ENCODE measurements around the gene SERTAD2.
A peak's percentile ranks its signal among the peaks of the same experiment; 100 is the strongest.

SERTAD2 gene

DNA sequence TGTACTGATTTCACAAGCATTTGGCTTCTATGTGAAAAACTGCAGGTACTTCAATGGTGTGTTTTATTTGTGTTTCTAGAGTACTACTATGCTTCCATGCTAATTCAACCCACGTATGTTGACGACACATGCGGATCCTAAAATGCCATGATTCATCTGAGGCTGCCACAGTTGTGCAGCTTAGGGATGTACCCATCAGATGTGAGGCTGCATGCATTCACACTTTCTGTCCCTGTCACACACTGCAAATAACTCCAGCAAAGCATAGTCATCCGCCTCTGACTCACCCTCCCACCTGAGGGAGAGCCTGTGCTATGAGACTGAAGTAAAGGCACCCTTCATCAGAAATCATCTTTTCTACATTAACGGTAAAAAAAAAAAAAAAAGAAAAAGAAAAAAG is 22.1 kb upstream of the SERTAD2 start:
- no peak for DNase-seq (ENCODE audit: low read depth in 2 of 2)

DNA sequence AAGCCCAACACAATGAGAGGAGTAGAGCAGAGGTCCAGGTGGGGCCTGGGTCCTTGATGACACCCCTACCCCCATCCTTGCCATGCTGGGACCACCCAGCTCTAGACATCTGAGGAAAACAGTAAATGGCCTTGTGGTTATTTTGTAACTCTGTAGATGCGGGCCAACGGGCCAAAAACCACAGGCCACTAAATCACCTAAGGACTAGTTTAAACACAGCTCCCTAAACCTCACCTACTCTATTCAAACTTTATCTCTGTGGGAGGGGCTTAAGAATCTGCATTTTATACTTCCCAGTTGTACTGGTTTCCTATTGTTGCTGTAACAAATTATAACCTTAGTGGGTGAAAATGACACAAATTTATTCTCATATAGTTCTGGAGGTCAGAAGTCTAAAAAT is 19.0 kb upstream of the SERTAD2 start:
- no peak for DNase-seq (ENCODE audit: low read depth in 2 of 2)

DNA sequence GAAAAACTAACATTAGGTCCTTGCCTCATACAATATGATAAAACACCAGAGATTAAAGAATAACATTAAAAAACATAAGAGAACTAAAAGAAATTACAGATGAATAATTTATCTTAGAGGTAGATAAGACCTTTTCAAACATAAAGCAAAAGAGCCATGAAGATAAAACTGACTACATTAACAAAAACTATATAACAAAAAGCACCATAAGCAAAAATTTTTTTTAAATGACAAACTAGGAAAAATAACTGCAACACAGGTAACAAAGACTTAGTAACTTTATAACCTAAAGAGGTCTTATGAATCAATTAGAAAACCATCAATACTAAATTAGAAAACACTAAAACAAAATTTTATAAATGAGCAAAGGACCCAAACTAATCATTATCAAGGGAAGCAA is 16.3 kb upstream of the SERTAD2 start:
- no peak for DNase-seq (ENCODE audit: low read depth in 2 of 2)

DNA sequence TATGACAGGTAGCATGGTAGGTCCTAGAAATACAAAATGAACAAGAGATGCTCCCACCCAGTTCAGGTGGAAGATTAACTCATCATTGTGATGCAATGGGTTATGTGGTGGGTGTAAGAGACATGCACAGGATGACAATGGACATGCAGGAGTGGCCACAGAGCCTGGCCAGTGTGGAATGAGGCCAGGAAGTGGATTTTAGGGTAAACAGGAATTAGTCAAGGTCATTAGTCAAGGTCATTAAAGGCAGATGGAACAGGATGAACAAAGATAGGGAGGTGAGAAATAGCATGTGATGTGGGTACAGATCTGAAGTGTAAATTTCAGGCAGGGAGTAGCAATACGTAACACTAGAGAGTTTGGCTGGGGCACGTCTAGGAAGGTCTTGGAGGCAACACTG is 15.6 kb upstream of the SERTAD2 start:
- DNase-seq (ENCODE audit: low read depth in 2 of 2), result no peak

DNA sequence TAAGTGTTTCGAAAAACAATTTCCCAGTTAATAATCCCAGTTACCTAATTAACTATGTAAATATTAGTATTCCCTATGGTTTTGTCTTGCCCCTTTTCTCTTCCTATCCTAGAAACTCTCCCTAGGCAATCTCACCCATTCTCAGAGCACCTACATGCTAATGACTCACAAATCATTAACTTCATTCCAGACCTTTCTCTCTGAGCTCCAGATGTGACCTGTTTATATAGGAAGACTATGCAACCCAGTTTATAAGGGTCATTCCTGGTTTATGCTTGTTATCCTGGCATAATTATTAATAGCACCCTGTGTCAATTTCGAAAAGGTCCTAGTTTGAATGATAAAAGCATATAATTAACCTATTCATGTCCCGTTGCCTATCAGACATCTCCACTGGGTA is 14.8 kb upstream of the SERTAD2 start:
- DNase-seq (ENCODE audit: low read depth in 2 of 2), result no peak

DNA sequence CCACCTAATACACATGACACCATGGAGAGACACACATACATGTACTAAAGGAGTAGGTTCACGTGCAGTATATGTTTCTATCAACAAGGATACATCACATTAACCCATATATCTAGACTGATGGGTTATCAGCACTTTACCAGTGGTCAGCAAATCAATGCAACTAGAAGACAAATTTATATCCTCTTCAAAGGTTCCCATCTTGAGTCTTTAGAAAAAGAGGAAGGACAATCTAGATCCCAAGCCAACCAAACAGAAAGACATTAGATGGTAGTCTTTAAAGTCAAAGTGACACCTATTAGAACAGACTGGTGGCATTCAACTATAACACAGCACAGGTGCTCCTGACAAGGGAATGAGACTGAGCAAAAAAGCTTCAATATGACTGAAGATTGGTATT is 13.8 kb upstream of the SERTAD2 start:
- no peak for DNase-seq (ENCODE audit: low read depth in 2 of 2)

DNA sequence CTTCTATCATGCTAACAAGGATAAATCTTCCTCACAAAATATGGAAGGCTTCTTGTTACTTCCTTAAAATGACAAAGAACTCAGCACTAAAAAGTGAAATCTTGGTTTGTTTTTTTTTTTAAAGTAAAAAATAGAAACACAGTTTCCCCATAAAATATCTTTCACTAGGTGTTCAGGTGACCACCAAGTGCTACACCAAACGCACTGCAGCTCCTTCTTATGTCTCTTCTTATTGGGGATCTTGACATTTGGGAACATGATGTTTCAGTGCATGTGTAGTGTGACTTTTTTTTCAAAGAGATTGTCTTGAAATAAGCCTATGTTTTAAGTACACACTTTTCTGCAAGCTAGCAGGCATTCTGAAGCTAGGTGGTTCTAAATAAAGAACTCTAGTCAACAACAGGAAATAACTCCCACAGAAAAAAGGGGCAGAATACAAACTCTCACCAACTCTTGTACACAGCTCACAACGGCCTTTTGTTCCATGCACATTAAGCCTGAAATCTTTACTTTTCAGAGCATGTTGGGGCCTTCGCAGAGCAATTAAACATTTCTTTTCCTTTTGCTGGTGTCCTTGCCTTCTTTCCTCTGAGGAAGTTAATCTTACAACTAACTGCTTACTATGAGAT is 13.2 kb upstream of the SERTAD2 start:
- DNase-seq (ENCODE audit: low read depth in 2 of 2), result no peak

DNA sequence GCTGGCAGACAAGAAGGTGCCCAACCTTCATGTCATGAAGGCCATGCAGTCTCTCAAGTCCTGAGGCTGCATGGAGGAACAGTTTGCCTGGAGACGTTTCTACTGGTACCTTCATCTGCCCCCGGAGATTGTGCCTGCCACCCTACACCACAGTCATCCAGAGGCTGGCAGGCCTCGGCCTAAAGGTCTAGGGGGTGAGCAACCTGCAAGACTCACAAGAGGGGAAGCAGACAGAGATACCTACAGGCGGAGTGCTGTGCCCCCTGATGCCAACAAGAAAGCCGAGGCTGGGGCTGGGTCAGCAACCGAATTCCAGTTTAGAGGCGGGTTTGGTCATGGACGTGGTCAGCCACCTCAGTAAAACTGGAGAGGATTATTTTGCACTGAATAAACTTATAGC is 12.0 kb upstream of the SERTAD2 start:
- DNase-seq (ENCODE audit: low read depth in 2 of 2), result no peak

DNA sequence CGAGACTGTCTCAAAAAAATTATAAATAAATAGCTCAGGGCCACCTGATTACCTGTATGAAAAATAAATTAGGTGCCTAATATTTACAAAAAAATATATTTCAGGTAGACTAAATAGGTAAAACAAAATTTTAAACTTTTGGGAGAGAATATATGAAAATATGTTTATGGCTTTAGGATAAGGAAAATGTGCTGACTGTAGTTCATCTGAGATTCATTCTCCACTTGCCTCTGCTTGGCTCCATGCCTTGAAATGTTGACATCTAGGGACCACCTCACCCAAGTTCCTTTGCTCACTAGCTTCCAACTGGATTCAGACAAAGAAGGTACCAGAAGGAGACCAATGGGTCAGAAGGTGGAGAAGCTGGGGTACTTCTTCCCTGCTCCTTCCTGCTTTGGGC is 9.7 kb upstream of the SERTAD2 start:
- no peak for DNase-seq (ENCODE audit: low read depth in 2 of 2)

DNA sequence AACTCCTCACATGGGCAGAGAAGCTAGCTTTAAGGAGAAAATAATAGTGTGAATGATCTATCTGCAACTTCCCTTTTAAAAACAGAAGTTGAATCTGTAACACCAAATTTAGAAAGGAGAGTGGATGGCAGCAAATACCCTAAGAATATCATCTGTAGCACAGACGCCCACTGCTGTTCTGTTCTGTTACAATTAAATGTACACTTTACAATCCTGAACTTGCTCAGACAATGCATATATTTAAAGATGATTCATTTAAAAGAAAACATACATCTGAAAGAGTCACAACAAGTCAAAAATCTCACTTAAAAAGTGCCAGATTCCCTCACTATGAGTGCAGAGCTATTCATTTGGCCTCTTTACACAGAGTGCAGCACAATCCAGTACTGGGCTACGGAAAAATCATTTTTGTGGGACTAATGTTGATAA is 8.0 kb upstream of the SERTAD2 start:
- no peak for DNase-seq (ENCODE audit: low read depth in 2 of 2)

DNA sequence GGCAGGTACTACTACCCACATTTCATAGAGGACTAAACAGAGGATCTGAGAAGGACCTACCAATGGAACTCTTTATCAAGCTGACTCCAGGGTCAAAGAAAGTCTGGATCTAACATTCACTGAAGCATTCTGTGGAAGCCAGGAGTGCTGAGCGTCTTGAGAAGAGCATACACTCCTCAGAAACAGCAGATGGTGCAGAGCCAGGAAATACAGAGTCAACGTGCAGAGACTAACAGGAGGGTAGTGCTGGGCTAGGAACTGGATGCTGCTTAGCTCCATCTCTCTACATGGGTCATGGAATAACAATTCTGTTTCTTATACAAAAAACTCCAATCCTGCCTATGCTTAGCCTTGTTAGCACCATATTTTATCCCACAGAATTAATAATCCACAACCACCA is 5.5 kb upstream of the SERTAD2 start:
- no peak for DNase-seq (ENCODE audit: low read depth in 2 of 2)

DNA sequence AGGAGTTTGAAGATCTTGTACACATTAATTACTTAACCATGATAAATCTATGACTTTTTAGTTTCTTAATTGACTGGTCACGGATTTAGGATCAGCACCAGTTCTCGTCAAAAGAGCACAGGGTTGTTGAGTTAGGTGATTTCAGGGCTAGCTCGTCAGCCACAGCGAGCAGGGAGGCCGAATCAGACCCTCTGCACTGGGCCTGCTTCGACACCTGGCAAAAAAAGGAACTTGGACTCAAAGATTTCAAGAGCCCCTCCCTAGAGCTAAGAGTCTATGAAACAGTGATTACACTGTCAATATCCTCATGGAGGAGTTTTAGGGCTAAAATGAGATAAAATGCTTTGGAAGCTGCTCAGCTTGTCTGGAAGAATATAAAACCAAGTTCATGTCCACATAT is 4.6 kb upstream of the SERTAD2 start:
- no peak for DNase-seq (ENCODE audit: low read depth in 2 of 2)

DNA sequence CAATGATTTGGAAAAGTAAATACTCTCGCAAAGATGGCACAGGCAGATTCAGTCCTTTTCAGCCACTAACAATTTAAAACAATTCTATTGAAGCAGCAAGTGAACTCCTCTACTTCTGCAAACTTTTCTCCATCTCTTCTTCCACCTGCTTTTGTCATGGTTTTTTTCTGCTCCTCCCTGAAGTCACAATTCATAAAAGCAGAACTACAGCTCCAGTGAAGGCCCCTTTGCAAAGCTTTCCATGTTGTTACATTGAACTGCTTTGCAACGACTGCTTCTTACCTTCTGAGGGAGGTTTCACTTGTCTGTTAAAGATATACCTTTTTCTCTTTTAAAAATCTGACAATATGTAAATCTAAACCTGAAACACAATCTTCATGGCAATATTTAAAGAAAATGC is 3.7 kb upstream of the SERTAD2 start:
- DNase-seq (ENCODE audit: low read depth in 2 of 2), result no peak

DNA sequence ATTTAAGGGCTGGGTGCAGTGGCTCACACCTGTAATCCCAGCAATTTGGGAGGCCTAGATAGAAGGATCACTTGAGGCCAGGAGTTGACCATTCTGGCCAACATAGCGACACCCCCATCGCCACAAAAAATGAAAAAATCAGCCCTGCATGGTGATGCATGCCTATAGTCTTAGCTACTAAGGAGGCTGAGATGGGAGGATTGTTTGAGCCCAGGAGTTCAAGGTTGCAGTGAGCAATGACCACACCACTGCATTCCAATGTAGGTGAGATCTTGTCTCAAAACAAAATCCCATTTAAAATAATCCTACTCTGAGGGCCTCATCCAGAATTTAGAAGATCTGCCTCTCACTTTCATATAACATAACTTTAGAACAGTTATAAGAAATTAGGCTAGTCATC is 2.7 kb upstream of the SERTAD2 start:
- DNase-seq (ENCODE audit: low read depth in 2 of 2), result no peak

DNA sequence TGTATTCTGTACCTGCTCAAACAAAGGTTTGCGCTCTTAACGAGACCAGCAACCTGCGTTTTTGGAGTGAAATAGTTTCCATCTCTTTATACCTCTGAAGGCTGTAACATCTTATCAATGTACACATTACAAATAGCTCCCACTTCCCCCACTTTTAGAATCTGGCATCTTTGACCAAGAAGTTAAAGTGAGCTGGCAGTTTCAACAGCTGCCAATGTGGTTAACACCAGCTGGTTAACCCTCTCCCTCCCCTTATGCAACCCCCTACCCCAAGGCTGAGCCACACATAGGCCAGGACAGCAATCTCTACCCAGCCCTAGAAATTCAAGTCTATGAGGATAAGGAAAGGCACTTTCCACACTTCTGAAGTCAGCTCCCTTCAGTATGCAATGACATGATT is 2.2 kb upstream of the SERTAD2 start:
- no peak for DNase-seq (ENCODE audit: low read depth in 2 of 2)

DNA sequence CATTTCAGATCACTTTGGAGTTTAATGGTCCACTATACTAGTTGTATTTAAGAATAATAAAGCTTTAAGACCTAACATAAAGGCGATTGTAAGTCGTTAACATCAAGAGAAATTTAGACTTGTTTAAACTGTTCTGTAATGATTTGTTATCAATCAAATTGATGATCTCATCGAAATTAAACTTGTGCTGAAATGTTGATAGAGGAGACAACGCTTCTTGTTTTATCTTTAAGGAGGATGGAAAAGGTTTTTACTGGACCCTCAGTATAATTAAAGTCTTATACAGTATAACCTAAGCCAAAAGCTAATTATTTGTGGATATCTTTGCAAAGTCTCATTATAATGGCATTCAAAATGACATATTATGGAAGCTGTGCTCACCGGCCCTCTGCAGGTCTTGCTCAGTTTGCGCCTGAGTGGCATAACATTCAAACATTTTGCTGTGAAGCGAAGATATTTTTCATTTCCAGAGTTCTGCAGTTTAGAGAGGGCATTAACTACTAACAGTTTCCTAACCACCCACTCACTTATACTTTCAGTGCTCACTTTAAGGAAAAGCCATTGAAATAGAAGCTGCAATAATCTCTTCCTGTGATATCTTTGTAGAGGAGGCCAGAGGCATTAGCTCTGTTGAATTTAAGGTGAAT is 1.4 kb upstream of the SERTAD2 start:
- DNase-seq (ENCODE audit: low read depth in 2 of 2), result no peak

DNA sequence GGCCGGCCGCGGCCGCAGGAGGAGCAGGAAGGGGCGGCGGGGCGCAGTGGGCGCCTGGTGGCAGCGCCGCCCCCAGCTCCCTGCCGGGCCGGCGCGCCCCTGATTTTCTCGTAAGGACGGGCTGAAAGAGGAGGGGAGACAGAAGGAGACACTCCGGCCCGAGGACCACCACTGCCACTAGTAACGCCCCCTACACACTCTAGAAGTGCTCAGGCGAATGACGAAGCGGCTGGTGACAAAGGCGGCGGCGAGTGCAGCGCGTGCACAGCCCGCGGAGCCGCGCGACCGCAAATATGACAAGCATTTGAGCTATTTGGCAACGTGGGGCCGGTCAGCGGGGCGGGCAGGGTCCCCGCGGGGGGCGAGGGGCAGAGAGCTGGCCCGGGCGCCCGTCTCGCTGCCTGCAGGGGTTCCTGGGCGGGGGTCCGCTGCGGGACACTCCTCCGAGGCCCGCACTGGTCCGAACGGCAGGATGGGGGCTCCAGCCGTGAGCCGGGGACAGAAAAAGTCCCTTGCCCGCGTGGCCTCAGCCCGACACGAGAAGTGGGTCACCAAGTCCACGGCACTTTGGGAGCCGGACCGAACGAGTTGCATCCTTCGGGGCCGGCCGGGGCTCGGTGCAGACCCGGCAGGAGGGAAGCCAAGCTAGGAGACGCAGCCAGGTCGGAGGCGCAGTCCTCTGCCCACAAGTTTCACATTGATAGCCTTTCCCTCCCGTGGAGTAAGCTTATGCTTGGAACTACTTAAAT is 524 bp upstream of the SERTAD2 start:
- DNase-seq (ENCODE audit: low read depth in 2 of 2), result peak; percentile 80

DNA sequence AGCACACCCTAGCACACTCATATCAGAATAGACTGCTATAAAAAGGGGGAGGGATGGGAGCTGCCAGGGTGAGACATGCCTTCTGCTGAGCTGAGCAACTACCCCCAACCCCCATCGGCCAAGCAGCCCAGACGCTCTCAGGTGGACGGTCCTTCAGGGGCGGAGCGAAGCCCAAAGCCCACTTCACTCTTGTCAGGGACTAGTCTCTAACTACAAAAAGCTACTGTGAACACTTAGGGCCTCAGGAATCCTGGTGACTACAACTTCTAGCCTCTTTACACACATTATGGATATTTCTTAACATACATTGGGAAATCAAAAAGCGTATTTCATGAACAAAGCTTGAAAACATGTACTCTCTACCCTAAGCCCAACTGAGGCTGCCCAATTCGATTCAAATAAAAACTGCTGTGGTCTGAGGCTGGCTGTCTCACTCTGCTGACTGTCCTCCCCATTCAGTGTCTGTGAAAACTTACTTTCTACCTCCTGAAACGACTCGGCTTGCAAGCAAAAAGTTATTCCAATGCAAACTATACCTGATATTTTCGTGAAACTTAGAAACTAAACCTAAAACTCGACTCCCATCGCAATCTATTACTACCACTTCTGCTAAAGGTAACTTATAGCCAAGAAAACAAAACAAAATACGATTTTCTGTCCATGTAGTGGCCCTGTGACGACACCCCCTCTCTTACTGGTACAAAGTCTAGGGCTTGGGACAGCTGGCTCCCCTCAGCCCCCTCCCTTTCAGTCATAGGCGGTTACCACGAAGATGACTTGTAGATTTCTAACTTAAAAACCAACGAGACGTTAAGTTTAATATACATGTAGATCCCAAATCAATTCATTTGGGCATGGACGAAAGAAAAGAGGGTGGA is 1.2 kb downstream of the SERTAD2 start:
- DNase-seq (ENCODE audit: low read depth in 2 of 2), result peak in 1 of 2 experiments; percentile 52

DNA sequence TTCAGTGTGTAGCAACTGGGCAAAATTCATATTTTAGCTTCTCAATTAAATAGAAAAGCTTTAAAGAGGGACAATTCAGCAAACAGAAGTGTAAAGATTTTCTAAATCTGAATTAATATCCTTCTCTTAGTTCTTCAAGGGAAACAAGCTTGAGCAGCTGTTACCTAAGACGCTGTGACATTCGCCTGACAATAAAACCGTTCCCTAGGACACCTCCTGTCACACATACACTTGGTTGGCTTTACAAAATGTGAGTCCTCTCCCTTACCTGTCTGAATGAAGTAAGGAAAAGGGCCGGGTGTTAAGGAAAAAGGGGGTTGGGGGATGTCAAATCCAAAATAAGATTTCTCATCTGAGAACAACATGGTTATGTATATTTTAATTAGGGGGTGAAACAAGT is 2.1 kb downstream of the SERTAD2 start:
- no peak for DNase-seq (ENCODE audit: low read depth in 2 of 2)

DNA sequence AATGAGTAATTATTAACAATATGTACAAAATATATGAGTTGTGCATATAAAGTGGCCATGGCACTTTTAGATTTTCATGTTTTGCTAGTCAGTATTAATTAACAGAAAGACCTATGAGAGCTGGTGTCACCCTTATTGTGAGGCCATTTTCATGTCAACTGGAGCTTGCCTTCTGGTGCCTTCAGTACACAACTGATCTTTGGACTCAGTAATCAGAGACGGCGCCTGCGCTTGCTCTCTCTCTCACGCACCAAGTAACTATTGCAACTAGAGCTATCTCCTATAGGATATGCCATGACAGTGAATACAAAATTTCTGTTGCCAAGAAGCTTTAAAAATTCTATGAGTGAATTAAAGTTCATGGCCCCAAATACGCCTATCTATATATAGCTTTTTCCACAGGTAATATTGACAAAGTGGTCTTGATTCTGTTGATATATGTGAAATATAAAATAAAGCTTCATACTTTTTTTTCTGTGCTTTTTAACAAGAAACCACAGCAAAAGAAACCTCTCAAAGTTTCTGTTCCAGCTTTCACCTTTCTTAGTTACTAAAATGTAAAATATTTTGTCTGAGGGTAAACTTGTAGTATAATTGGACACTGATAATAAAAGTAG is 2.9 kb downstream of the SERTAD2 start:
- DNase-seq (ENCODE audit: low read depth in 2 of 2), result no peak

DNA sequence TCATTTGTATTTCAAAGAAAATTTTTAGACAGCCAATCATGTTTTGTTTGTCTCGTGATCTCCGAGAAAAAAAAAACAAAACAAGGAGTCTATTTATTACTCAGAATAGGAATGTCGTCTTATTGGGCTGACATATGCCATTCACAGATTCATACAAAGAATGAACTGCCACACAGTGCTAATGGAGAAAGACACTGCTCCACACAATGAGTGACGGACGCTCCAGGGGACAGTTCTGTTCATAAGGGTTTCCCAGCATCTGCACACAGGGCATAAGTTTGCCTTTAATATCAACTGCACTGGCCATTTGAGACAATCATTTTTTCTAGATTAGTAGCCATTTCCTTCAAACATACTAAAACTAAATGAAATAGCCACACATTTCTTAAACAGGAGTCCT is 3.4 kb downstream of the SERTAD2 start:
- DNase-seq (ENCODE audit: low read depth in 2 of 2), result no peak

DNA sequence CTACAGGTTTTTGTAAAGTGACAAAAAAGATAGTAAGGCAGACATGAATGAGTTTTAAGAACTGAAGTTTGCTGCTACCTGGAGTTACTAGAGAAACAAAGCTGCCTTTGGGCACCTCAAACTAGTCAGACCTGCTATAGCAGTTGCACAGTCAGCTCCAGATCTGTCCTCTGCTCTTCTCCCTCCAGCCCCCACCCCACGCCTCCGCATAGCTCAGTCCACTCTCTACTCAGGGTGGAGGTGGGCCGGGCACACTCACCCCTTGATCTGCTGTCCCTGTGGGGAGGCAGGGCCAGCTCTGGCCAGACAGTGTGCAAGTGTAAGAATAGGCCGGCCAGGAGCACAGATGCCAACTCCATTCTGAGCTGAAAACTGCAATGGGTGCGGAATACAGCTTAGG is 4.1 kb downstream of the SERTAD2 start:
- no peak for DNase-seq (ENCODE audit: low read depth in 2 of 2)
